ENCODE measurements around the gene STK11IP. TPM values are rescaled to one million over a fixed set of nuclear protein-coding genes. Genes with fewer than 3 reads are reported as not detected.

STK11IP gene
- total and polyA plus RNA-seq, 9 of the 15 experiments (the other 6 are each of a cell fraction or from before 2014, with no cell fraction given), result 0.52 to 21.7 (median 5.6) TPM

GRCh38 chr2:219597552-219598307 is at the start of gene STK11IP (continued):
- TF ChIP-seq VEZF1 (CRISPR knock-in tag; IDR thresholded peaks at IDR 0.05) (peak; percentile 76), HDGF (IDR thresholded peaks at IDR 0.05) (no peak), ZNF224 (CRISPR knock-in tag; IDR thresholded peaks at IDR 0.05) (no peak), ZNF444 (CRISPR knock-in tag; IDR thresholded peaks at IDR 0.05) (no peak), HDAC1 (IDR thresholded peaks at IDR 0.05) (peak in 1 of 2 experiments; percentile 96; a peak in 2 of 4 replicates), ZNF699 (CRISPR knock-in tag; IDR thresholded peaks at IDR 0.05; ENCODE audit: insufficient replicate concordance) (no peak), RB1 (IDR thresholded peaks at IDR 0.05; ENCODE audit: low read depth) (peak; percentile 50; the same call in 1 of the 2 replicates), GABPA (tag; conservative IDR thresholded peaks at IDR 0.05; ENCODE audit: low read depth) (peak; percentile 97), NRF1 (conservative IDR thresholded peaks at IDR 0.05 in 1 of 2, IDR thresholded peaks at IDR 0.05 in 1 of 2) (peak; percentile 85 to 88), TFAP4 (CRISPR knock-in tag; IDR thresholded peaks at IDR 0.05; ENCODE audit: borderline replicate concordance) (peak; percentile 90), MTA1 (IDR thresholded peaks at IDR 0.05; ENCODE audit: borderline replicate concordance) (peak; percentile 95), NCOA4 (IDR thresholded peaks at IDR 0.05; ENCODE audit: partially characterized antibody) (no peak), ARHGAP35 (IDR thresholded peaks at IDR 0.05; ENCODE audit: partially characterized antibody) (no peak), CGGBP1 (CRISPR knock-in tag; IDR thresholded peaks at IDR 0.05) (no peak), HMGN3 (IDR thresholded peaks at IDR 0.05; ENCODE audit: borderline replicate concordance, extremely low read depth, insufficient read length, low read depth, low read length) (peak; percentile 59), CREM (IDR thresholded peaks at IDR 0.05; ENCODE audit: low read depth) (peak; percentile 83), SPI1 (IDR thresholded peaks at IDR 0.05; ENCODE audit: borderline replicate concordance, low read depth, low read length) (peak; percentile 96), NCOA2 (IDR thresholded peaks at IDR 0.05; ENCODE audit: partially characterized antibody in 2 of 2) (no peak), POLR2AphosphoS5 (IDR thresholded peaks at IDR 0.05; ENCODE audit: control insufficient read depth, insufficient read depth, low read depth, low read length) (peak; percentile 83), SIX5 (IDR thresholded peaks at IDR 0.05; ENCODE audit: borderline replicate concordance in 1 of 2, insufficient read depth in 1 of 2, low read depth in 1 of 2, low read length in 2 of 2) (peak in 1 of 2 experiments; percentile 19; a peak in 1 of 4 replicates), PHF8 (IDR thresholded peaks at IDR 0.05; ENCODE audit: borderline replicate concordance, low read length) (peak; percentile 60; the same call in 1 of the 2 replicates), RBM34 (IDR thresholded peaks at IDR 0.05; ENCODE audit: borderline replicate concordance, insufficient read depth, low read length) (no peak), PPARD (CRISPR knock-in tag; IDR thresholded peaks at IDR 0.05) (no peak), KDM2B (CRISPR knock-in tag; IDR thresholded peaks at IDR 0.05) (0 out of 2 replicates have a peak, but pooled peaks have one; percentile 30), ZNF347 (CRISPR knock-in tag; IDR thresholded peaks at IDR 0.05; ENCODE audit: low read depth) (no peak), ZNF644 (tag; IDR thresholded peaks at IDR 0.05; ENCODE audit: low read depth) (no peak), DPF2 (IDR thresholded peaks at IDR 0.05) (no peak)

Measured in K562 (cell line).